GM10266 (cell line): ENCODE results near the gene ZNF684.
"Not testable (repeated sequence)": the region's sequence is repeated elsewhere in the genome, so short reads cannot be mapped to it uniquely, and the experiment has no call there.

ENCODE experiments used
- DNase-seq: peaks from one replicate; pipeline ENCODE4 v3.0.0; 2012; ENCODE audit errors: extremely low spot score
- CTCF ChIP-seq: IDR thresholded peaks from 2 replicates; pipeline ENCODE4 v1.5.1; 2012; ENCODE audit warnings: mild to moderate bottlenecking, low read depth; ENCODE audit not compliant: control insufficient read depth, insufficient read depth; ENCODE audit errors: missing control alignments

The ZNF684 gene

GRCh38 chr1:40556121-40556520, 24.7 kb downstream of the ZNF684 start:
- no peak for TF ChIP-seq CTCF
- DNase-seq: no peak

GRCh38 chr1:40558241-40558640, 26.8 kb downstream of the ZNF684 start:
- DNase-seq: not testable (repeated sequence)

- no peak for DNase-seq
- no peak for TF ChIP-seq CTCF
Observed at GRCh38 chr1:40562185-40562584, 30.7 kb downstream of the ZNF684 start.

- DNase-seq: no peak
- TF ChIP-seq CTCF: no peak
Observed at GRCh38 chr1:40563266-40563665, 31.8 kb downstream of the ZNF684 start.

GRCh38 chr1:40564506-40564905, 33.1 kb downstream of the ZNF684 start:
- TF ChIP-seq CTCF: no peak
- DNase-seq: no peak

- no peak for DNase-seq
- no peak for TF ChIP-seq CTCF
Observed at GRCh38 chr1:40564913-40565312, 33.5 kb downstream of the ZNF684 start.

- TF ChIP-seq CTCF: no peak
- DNase-seq: no peak
Observed at GRCh38 chr1:40567825-40568224, 36.4 kb downstream of the ZNF684 start.

- not testable (repeated sequence) for DNase-seq
Observed at GRCh38 chr1:40574805-40575204, 43.4 kb downstream of the ZNF684 start.
